BE2C (cell line): ENCODE data around the gene EXOC1.
"Not testable (repeated sequence)": the region's sequence is repeated elsewhere in the genome, so short reads cannot be mapped to it uniquely, and the experiment has no call there.

Experiments
- DNase-seq: peaks from one replicate; pipeline ENCODE4 v3.0.0-alpha.2; 2020
- H3K27me3 ChIP-seq: fragments of 250-450 bp; sonication (Bioruptor Pico); 2 replicates; pipeline ENCODE4 v1.5.1; 2020; ENCODE audit warnings: mild to moderate bottlenecking
- H3K36me3 ChIP-seq: fragments of 250-450 bp; sonication (Bioruptor Pico); 2 replicates; pipeline ENCODE4 v1.5.1; 2020; ENCODE audit warnings: mild to moderate bottlenecking
- H3K4me1 ChIP-seq: fragments of 250-450 bp; sonication (Bioruptor Pico); 2 replicates; pipeline ENCODE4 v1.5.1; 2020
- H3K4me3 ChIP-seq: 2 replicates; pipeline ENCODE4 v1.5.1; 2011; ENCODE audit warnings: low read depth, low read length
- H3K9me3 ChIP-seq: fragments of 250-450 bp; sonication (Bioruptor Pico); 2 replicates; pipeline ENCODE4 v1.5.1; 2020
- TF ChIP-seq, protein P1 (sequence below): IDR thresholded peaks from 2 replicates; pipeline ENCODE4 v1.5.1; 2012; ENCODE audit warnings: mild to moderate bottlenecking, low read depth, low read length

EXOC1 gene

DNA sequence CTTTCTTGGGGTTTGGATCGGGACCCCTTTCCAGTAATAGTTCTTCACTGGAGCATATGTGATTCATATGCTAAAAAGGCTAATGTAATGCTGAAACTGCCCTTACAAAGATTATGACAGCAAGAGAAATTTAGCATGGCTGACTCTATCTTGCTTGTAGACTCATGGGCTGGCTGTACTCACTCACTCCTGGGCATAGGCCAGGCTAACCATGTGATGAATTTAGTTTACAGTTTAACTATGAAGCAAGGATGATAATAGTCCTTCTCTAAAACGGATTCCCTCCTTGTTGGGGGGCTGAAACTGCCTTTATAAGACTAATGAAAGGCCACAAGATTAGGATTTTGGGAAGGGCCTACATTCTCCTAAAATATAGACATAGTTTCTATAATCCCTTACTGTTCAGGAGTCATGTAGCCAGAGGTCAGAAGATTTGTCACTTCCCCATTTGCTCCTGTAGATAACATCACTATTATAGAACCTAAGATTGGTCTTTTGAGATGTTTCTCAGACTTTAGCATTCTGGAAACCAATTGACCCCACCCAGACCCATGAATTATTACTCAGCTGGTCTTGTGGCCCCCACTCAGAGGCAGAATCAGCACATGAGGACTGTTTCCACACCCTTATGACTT, 74.5 kb downstream of the EXOC1 start:
- Histone ChIP-seq H3K4me3 (no peak overlapping the region), H3K27me3 (no peaks in the 10 kb centered on the region), H3K4me1 (no peaks in the 10 kb centered on the region), H3K9me3 (no peaks in the 10 kb centered on the region; the same call in 1 of the 2 replicates), H3K36me3 (no peaks in the 10 kb centered on the region)
- DNase-seq: no peak
- TF ChIP-seq, protein P1, sequence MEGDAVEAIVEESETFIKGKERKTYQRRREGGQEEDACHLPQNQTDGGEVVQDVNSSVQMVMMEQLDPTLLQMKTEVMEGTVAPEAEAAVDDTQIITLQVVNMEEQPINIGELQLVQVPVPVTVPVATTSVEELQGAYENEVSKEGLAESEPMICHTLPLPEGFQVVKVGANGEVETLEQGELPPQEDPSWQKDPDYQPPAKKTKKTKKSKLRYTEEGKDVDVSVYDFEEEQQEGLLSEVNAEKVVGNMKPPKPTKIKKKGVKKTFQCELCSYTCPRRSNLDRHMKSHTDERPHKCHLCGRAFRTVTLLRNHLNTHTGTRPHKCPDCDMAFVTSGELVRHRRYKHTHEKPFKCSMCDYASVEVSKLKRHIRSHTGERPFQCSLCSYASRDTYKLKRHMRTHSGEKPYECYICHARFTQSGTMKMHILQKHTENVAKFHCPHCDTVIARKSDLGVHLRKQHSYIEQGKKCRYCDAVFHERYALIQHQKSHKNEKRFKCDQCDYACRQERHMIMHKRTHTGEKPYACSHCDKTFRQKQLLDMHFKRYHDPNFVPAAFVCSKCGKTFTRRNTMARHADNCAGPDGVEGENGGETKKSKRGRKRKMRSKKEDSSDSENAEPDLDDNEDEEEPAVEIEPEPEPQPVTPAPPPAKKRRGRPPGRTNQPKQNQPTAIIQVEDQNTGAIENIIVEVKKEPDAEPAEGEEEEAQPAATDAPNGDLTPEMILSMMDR: no peak

DNA sequence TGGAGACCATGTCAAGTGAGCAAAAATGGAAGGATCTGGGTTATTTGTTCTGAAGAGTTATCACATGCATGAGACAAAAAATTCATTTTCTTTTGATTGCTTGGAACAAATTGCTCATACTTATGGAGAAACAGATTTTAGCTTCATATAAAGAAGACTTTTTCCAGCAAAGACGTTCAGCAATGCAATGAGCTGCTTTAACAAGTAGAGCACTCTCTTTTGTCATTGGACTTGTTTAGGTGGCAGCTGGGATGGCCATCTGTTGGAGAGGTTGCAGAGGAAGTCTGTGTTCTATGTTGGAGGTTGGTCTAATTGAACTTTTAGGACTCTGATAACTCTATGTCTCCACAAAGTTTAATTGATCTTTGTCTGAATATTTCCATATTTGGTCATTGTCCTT, 75.4 kb downstream of the EXOC1 start:
- TF ChIP-seq, protein P1: no peak
- no peak for DNase-seq
- no peak overlapping the region for H3K4me3 ChIP-seq

DNA sequence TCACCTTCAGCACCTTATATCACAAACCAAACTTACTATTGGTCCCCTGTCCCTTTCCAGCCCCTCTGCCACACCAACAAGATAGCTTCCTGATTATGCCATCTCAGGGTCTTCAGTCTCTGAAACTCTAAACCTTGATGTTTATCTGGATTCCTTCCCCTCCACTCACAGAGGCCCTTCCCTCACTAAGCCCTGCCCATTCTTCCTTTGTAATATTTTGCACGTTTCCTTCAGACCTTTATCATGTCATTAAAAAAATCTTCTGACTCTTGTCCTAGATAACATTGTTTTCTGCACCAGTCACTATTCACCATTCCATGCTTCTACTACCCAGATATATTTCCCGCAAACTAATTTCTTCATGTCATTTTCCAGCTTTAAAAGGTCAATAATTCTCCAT, 77.6 kb downstream of the EXOC1 start:
- no peak for DNase-seq
- Histone ChIP-seq H3K9me3 (no peaks in the 10 kb centered on the region; the same call in 1 of the 2 replicates), H3K4me3 (no peak overlapping the region), H3K27me3 (no peaks in the 10 kb centered on the region), H3K4me1 (no peaks in the 10 kb centered on the region), H3K36me3 (no peaks in the 10 kb centered on the region)
- TF ChIP-seq, protein P1: no peak

More for the DNA sequence above, 75.4 kb downstream of the EXOC1 start:
- H3K36me3 ChIP-seq: no peaks in the 10 kb centered on the region
- H3K4me1 ChIP-seq: no peaks in the 10 kb centered on the region
- no peaks in the 10 kb centered on the region; the same call in 1 of the 2 replicates for H3K9me3 ChIP-seq
- no peaks in the 10 kb centered on the region for H3K27me3 ChIP-seq

DNA sequence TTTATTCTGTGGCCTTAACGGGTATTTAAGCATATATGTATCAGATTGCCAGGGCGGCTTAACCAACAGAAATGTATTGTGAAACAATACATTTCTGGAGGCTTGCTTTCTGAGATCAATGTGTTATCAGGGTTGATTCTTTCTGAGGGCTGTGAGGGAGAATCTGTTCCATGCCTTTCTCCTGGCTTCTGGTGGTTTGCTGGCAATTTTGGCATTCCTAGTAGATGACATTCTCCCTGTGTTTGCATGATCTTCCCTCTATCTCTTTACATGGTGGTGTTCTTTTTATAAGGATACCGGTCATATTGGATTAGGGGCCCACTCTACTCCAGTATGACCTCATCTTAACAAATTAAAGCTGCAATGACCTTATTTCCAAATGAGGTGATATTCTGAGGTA, 78.4 kb downstream of the EXOC1 start:
- Histone ChIP-seq H3K36me3 (no peaks in the 10 kb centered on the region), H3K4me1 (no peaks in the 10 kb centered on the region), H3K27me3 (no peaks in the 10 kb centered on the region), H3K4me3 (no peak overlapping the region), H3K9me3 (no peaks in the 10 kb centered on the region; the same call in 1 of the 2 replicates)
- no peak for DNase-seq
- TF ChIP-seq, protein P1: no peak

DNA sequence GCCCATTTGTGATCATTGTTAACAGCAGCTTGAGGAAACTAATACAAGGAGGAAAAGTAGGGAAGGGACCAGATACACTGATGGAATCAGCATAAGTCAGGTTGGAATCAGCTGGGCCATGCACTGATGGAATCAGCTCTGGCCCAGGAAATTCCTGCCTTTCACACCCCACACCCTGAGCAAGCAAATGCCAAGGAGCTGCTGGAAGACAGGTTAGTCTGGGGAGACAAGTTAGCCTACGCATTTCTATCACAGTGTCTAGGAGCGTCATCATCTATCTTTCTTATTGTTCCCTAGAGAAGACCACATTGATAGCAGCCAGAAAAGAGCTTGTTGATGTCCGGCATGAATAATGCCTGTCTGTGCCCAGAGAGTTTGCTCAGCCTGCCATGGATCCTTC, 79.1 kb downstream of the EXOC1 start:
- Histone ChIP-seq H3K27me3 (no peaks in the 10 kb centered on the region), H3K36me3 (no peaks in the 10 kb centered on the region), H3K9me3 (peaks cover under 1% of the 10 kb centered on the region; the same call in 1 of the 2 replicates), H3K4me1 (no peaks in the 10 kb centered on the region), H3K4me3 (no peak overlapping the region)
- DNase-seq: no peak
- TF ChIP-seq, protein P1: no peak

DNA sequence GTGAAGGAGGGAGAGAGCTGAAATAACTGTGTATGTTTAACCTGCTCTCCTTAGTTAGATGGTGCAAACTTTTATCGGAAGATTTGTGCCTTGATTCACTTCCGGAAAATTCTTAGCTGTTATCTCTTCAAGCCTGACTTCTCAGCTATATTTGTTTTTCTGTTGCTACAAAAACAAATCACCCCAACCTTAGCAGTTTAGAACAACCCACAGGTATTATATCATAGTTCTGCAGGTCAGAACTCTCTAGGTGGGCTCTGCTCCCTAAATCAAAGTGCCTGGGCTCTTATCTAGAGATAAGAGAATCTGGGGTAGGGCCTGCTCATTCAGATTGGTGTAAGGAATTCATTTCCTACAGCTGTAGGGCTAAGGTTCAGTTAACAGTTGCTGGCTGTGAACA, 80.2 kb downstream of the EXOC1 start:
- Histone ChIP-seq H3K36me3 (no peaks in the 10 kb centered on the region), H3K4me1 (no peaks in the 10 kb centered on the region), H3K27me3 (no peaks in the 10 kb centered on the region), H3K4me3 (no peak overlapping the region), H3K9me3 (0 out of 2 replicates have a peak, but pooled peaks cover 3% of the 10 kb centered on the region)
- DNase-seq: no peak
- TF ChIP-seq, protein P1: no peak

DNA sequence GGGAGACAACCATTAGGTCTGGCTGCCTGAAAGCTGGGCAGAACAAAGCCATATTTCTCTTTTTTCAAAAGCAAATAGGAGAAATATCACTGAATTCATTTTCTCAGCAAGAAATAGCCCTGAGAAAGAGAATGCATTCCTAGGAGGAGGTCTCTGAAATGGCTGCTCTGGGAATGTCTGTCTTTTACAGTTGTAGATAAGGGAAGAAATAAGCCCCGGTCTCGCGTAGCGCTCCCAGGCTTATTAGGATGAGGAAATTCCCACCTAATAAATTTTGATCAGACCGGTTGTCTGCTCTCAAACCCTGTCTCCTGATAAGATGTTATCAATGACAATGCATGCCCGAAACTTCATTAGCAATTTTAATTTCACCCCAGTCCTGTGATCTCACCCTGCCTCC, 82.5 kb downstream of the EXOC1 start:
- H3K4me3 ChIP-seq, H3K36me3 ChIP-seq: not testable (repeated sequence)

More for the DNA sequence above, 82.5 kb downstream of the EXOC1 start:
- H3K4me1 ChIP-seq, H3K27me3 ChIP-seq, H3K9me3 ChIP-seq, DNase-seq: not testable (repeated sequence)
